A673 (cell line): ENCODE data around the gene ELP4. TPM values are rescaled to one million over a fixed set of nuclear protein-coding genes. Genes with fewer than 3 reads are reported as not detected.
"Not testable (repeated sequence)": the region's sequence is repeated elsewhere in the genome, so short reads cannot be mapped to it uniquely, and the experiment has no call there.

Source experiments
- BruUV-seq: library from RNA; stranded (reverse); fragments of 400-500 nt; replicated peaks from 2 replicates; lab custom pipeline; 2021; lab: Mats Ljungman, UMichigan
- CTCF ChIA-PET: fragments of 300-600 bp; sonication (Branson Sonifier 250); formaldehyde crosslinking; loops from one replicate; lab custom pipeline; 2022; ENCODE audit warnings: antibody characterized with exemption; lab: Charles Lee
- POLR2A ChIA-PET: fragments of 300-600 bp; sonication (Branson Sonifier 250); formaldehyde crosslinking; loops from one replicate; lab custom pipeline; 2022; ENCODE audit warnings: antibody characterized with exemption; ENCODE audit not compliant: low non-redundant PET; lab: Charles Lee
- DNase-seq: peaks from one replicate; pipeline ENCODE4 v3.0.0-alpha.2; 2015; ENCODE audit warnings: low spot score
- H3K27ac ChIP-seq: fragments of 200-600 bp; sonication (generic); 2 replicates; pipeline ENCODE4 v1.5.1; 2016; ENCODE audit warnings: mixed run types, low read depth, mild to moderate bottlenecking, mixed read lengths, antibody characterized with exemption, low read length; ENCODE audit not compliant: poor library complexity, severe bottlenecking
- H3K27me3 ChIP-seq: fragments of 200-600 bp; sonication (generic); replicated peaks from 2 replicates; pipeline ENCODE4 v1.6.1; 2017; ENCODE audit warnings: mixed run types, low read depth, mild to moderate bottlenecking, mixed read lengths, antibody characterized with exemption, low read length; ENCODE audit not compliant: insufficient read depth, poor library complexity
- H3K36me3 ChIP-seq: fragments of 200-600 bp; sonication (generic); 2 replicates; pipeline ENCODE4 v1.6.1; 2016; ENCODE audit warnings: mixed run types, mild to moderate bottlenecking, mixed read lengths, antibody characterized with exemption, low read length; ENCODE audit not compliant: insufficient read depth, poor library complexity, severe bottlenecking
- H3K4me1 ChIP-seq: fragments of 200-600 bp; sonication (generic); 2 replicates; pipeline ENCODE4 v1.6.1; 2017; ENCODE audit warnings: mixed run types, mild to moderate bottlenecking, mixed read lengths, antibody characterized with exemption, low read length; ENCODE audit not compliant: insufficient read depth, poor library complexity, severe bottlenecking
- H3K4me3 ChIP-seq: fragments of 200-600 bp; sonication (generic); 2 replicates; pipeline ENCODE4 v1.5.1; 2016; ENCODE audit warnings: low read depth, mixed run types, mild to moderate bottlenecking, mixed read lengths, low read length; ENCODE audit not compliant: poor library complexity, severe bottlenecking
- H3K9me3 ChIP-seq: fragments of 200-600 bp; sonication (generic); 2 replicates; pipeline ENCODE4 v1.6.1; 2016; ENCODE audit warnings: mixed run types, low read depth, mild to moderate bottlenecking, mixed read lengths, antibody characterized with exemption, low read length; ENCODE audit not compliant: poor library complexity, severe bottlenecking
- EZH2 ChIP-seq: fragments of 200-600 bp; sonication (generic); IDR thresholded peaks from 2 replicates; pipeline ENCODE4 v1.6.1; 2017; ENCODE audit warnings: borderline replicate concordance, low read depth, mild to moderate bottlenecking, mixed read lengths, antibody characterized with exemption, low read length; ENCODE audit not compliant: poor library complexity, severe bottlenecking
- intact Hi-C: fragments of 100-400 bp; cut with micrococcal nuclease; formaldehyde crosslinking; loops from one replicate; pipeline ENCODE4 v1.10.0; 2022; ENCODE audit not compliant: unreplicated experiment
- total RNA-seq: library from RNA; stranded (reverse); gene quantifications from 2 replicates; pipeline ENCODE4 v1.2.3, GENCODE V29; 2021
- TF ChIP-seq, protein P1 (sequence below): fragments of 300-800, 200-600 bp; sonication (generic); conservative IDR thresholded peaks from 2 replicates; pipeline ENCODE4 v1.5.1; 2017; ENCODE audit warnings: low read depth, mild to moderate bottlenecking, antibody characterized with exemption, low read length, moderate library complexity, mixed read lengths

ELP4 gene
- total RNA-seq, 1 experiment from 2014 or later: 49.4 TPM

DNA sequence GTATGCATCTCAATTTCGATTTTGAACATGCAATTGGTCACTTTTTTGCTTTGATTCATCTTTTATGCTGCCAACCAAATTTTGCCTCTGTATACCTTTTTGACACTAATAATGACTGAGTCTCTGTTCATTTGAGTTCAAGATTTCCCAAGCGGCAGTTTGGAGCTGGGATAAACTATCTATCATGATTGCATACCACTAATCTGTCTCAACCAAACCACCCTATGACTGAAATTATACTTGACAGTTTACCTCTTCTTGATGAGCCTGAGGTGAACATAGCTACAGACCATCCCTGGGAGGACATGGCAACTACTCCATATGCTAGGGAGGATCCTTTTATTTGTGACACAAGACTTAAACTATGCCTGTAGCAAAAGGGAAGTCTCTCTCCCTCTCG is 155.4 kb downstream of the ELP4 start:
- TF ChIP-seq, protein P1, sequence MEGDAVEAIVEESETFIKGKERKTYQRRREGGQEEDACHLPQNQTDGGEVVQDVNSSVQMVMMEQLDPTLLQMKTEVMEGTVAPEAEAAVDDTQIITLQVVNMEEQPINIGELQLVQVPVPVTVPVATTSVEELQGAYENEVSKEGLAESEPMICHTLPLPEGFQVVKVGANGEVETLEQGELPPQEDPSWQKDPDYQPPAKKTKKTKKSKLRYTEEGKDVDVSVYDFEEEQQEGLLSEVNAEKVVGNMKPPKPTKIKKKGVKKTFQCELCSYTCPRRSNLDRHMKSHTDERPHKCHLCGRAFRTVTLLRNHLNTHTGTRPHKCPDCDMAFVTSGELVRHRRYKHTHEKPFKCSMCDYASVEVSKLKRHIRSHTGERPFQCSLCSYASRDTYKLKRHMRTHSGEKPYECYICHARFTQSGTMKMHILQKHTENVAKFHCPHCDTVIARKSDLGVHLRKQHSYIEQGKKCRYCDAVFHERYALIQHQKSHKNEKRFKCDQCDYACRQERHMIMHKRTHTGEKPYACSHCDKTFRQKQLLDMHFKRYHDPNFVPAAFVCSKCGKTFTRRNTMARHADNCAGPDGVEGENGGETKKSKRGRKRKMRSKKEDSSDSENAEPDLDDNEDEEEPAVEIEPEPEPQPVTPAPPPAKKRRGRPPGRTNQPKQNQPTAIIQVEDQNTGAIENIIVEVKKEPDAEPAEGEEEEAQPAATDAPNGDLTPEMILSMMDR: no peak
- ChIA-PET CTCF (no interaction called here), POLR2A (no interaction called here)
- Histone ChIP-seq H3K27me3 (no peaks in the 10 kb centered on the region), H3K4me3 (no peak overlapping the region), H3K36me3 (no peaks in the 10 kb centered on the region), H3K27ac (no peak overlapping the region), H3K4me1 (peaks cover 10% of the 10 kb centered on the region), H3K9me3 (no peaks in the 10 kb centered on the region)
- intact Hi-C loops: no loop called here
- no peak for DNase-seq
- BruUV-seq: no TSS peak

DNA sequence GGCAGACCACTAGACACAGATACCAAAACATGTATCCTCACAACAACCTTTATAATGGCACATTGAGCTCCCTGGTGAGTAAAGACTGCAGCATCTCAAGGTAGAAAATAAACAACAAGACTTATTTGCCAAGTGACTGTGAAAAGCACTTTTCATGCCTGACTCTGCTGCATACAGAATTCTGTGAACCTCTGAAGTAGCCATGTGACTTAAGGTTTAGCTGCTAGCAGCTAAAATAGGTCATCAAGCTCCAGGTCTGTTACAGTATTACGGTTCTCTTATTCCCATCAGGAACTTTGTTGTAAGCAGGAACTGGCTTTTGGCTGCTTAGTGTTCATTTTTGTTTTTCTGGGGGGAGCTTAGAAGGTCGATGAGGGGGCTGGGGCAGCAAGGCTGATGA is 162.1 kb downstream of the ELP4 start:
- Histone ChIP-seq H3K27ac (no peak overlapping the region), H3K9me3 (no peaks in the 10 kb centered on the region), H3K36me3 (no peaks in the 10 kb centered on the region), H3K4me3 (no peak overlapping the region), H3K4me1 (no peaks in the 10 kb centered on the region), H3K27me3 (no peaks in the 10 kb centered on the region)
- CTCF ChIA-PET: interaction anchor here (0.8 kb wide), 1 partner anchor 201 kb away, joined by 3 read pairs; no protein-coding TSS in a partner anchor
- POLR2A ChIA-PET: no interaction called here
- intact Hi-C loops: no loop called here
- DNase-seq: no peak
- TF ChIP-seq, protein P1: no peak
- TF ChIP-seq EZH2: no peak
- no TSS peak for BruUV-seq

DNA sequence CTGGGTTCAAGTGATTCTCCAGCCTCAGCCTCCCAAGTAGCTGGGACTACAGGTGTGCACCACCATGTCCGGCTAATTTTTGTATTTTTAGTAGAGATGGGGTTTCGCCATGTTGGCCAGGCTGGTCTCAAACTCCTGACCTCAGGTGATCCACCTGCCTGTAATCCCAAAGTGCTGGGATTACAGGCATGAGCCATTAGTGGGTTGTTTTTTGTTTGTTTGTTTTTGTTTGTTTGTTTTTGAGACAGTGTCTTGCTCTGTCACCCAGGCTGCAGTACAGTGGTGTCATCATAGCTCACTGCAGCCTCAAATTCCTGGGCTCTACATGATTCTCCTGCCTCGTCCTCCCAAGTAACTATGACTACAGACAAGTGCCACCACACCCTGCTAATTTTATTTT is 163.5 kb downstream of the ELP4 start:
- CTCF ChIA-PET, intact Hi-C loops, H3K4me1 ChIP-seq: not testable (repeated sequence)

DNA sequence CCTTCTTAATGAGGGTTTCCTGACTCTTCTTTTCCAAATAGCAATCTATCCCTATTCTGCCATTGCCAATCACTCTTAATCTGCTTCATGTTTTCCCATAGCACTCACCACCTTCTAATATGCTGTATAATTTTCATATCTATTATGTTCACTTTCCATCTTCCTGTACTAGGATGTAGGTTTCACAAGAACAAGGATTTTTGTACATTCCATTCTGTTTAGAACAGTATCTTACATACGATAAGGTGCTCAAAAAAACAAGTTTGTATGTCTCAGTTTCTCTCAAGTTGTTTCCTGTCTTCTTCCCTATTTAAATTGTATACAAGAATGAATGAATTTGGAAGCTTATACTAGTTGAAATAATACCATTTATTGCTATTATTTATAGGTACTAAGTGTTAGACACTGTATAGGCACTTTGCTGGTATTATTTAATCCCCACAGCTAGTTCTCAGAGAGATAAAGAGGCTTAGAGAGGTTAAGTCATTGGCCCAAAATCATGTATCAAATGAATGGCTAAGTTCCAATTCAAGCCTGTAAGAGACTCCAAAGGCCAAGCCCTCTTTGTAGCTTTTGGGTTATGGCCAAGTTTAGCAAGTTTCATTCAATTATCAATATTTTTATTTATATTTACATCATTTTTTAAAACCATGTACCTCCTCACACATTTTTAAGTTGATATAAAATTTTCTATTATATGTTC is 166.9 kb downstream of the ELP4 start:
- no peaks in the 10 kb centered on the region for H3K9me3 ChIP-seq
- intact Hi-C loops: no loop called here
- no peak for TF ChIP-seq EZH2
- TF ChIP-seq, protein P1: no peak
- no peaks in the 10 kb centered on the region for H3K4me1 ChIP-seq
- H3K27me3 ChIP-seq: no peaks in the 10 kb centered on the region
- no peaks in the 10 kb centered on the region for H3K36me3 ChIP-seq
- no peak overlapping the region for H3K4me3 ChIP-seq
- DNase-seq: no peak
- CTCF ChIA-PET: no interaction called here
- H3K27ac ChIP-seq: no peak overlapping the region
- POLR2A ChIA-PET: no interaction called here
- no TSS peak for BruUV-seq

More for the DNA sequence above, 163.5 kb downstream of the ELP4 start:
- H3K9me3 ChIP-seq, POLR2A ChIA-PET, H3K27me3 ChIP-seq, BruUV-seq, H3K4me3 ChIP-seq, H3K27ac ChIP-seq, H3K36me3 ChIP-seq: not testable (repeated sequence)
- DNase-seq: peak; percentile 74
